Ectodermal cell (in vitro differentiated cells): ENCODE data around the gene C12orf50.
"Not testable (repeated sequence)": the region's sequence is repeated elsewhere in the genome, so short reads cannot be mapped to it uniquely, and the experiment has no call there.

Experiments
- H3K27ac ChIP-seq: 2 replicates; pipeline ENCODE4 v1.7.0; 2013; ENCODE audit warnings: mild to moderate bottlenecking, low read depth, low read length; ENCODE audit not compliant: insufficient read depth, poor library complexity, severe bottlenecking
- H3K27me3 ChIP-seq: 2 replicates; pipeline ENCODE4 v1.7.0; 2013; ENCODE audit warnings: mild to moderate bottlenecking, low read length; ENCODE audit not compliant: insufficient read depth, control insufficient read depth, poor library complexity, severe bottlenecking
- H3K36me3 ChIP-seq: one replicate; pipeline ENCODE4 v1.7.0; 2013; ENCODE audit warnings: low read length; ENCODE audit not compliant: control insufficient read depth, insufficient read depth
- H3K4me1 ChIP-seq: one replicate; pipeline ENCODE4 v1.7.0; 2013; ENCODE audit warnings: low read length; ENCODE audit not compliant: control insufficient read depth, insufficient read depth
- H3K4me3 ChIP-seq: 2 replicates; pipeline ENCODE4 v1.7.0; 2013; ENCODE audit warnings: low read depth, low read length, control low read depth; ENCODE audit not compliant: insufficient read depth
- H3K9me3 ChIP-seq: 2 replicates; pipeline ENCODE4 v1.7.0; 2013; ENCODE audit warnings: mild to moderate bottlenecking, low read length, moderate library complexity; ENCODE audit not compliant: control insufficient read depth
- WGBS, 2 experiments: methylation state at CpG; one replicate each; pipeline ENCODE4 v1.1.7; 2013; ENCODE audit warnings: missing lambda C conversion rate in 2 of 2; 5-methylcytosine and 5-hydroxymethylcytosine counted together

C12orf50 gene

GRCh38 chr12:87995581-87996178 is 33.5 kb downstream of the C12orf50 start:
- Histone ChIP-seq H3K27me3 (no peaks in the 10 kb centered on the region), H3K9me3 (no peaks in the 10 kb centered on the region), H3K4me1 (no peaks in the 10 kb centered on the region), H3K27ac (no peak overlapping the region), H3K4me3 (no peak overlapping the region), H3K36me3 (no peaks in the 10 kb centered on the region)
- 11 to 13% methylated on average over 8 of the region's 8 CpGs for WGBS, 2 experiments

GRCh38 chr12:87991483-87991882 is 37.7 kb downstream of the C12orf50 start:
- H3K36me3 ChIP-seq = no peaks in the 10 kb centered on the region
- no peaks in the 10 kb centered on the region for H3K9me3 ChIP-seq
- H3K4me3 ChIP-seq = no peak overlapping the region
- H3K27me3 ChIP-seq = no peaks in the 10 kb centered on the region
- H3K27ac ChIP-seq = no peak overlapping the region
- H3K4me1 ChIP-seq = no peaks in the 10 kb centered on the region

- Histone ChIP-seq H3K9me3 (no peaks in the 10 kb centered on the region), H3K27ac (no peak overlapping the region), H3K36me3 (no peaks in the 10 kb centered on the region), H3K27me3 (no peaks in the 10 kb centered on the region), H3K4me1 (no peaks in the 10 kb centered on the region), H3K4me3 (no peak overlapping the region)
- WGBS, 2 experiments = 92 to 97% methylated on average over 2 of the region's 2 CpGs
Observed at GRCh38 chr12:87988534-87988933, 40.7 kb downstream of the C12orf50 start.

- Histone ChIP-seq H3K4me1 (no peaks in the 10 kb centered on the region), H3K27me3 (no peaks in the 10 kb centered on the region), H3K36me3 (no peaks in the 10 kb centered on the region), H3K9me3 (no peaks in the 10 kb centered on the region), H3K4me3 (no peak overlapping the region), H3K27ac (no peak overlapping the region)
- WGBS, 2 experiments = 100% methylated on average over 1 of the region's 2 CpGs; no CpG with 5 or more reads in 1 of the 2 experiments
Observed at GRCh38 chr12:87985069-87985675, 44.0 kb downstream of the C12orf50 start.

- H3K27me3 ChIP-seq = no peaks in the 10 kb centered on the region
- WGBS, 2 experiments = 89 to 100% methylated on average over 1 of the region's 1 CpG
Observed at GRCh38 chr12:87982208-87982607, 47.0 kb downstream of the C12orf50 start.

GRCh38 chr12:87981495-87981894 is 47.7 kb downstream of the C12orf50 start:
- Histone ChIP-seq H3K27me3 (no peaks in the 10 kb centered on the region), H3K4me3 (no peak overlapping the region), H3K4me1 (no peaks in the 10 kb centered on the region), H3K36me3 (no peaks in the 10 kb centered on the region), H3K9me3 (no peaks in the 10 kb centered on the region), H3K27ac (no peak overlapping the region)
- 81 to 95% methylated on average over 1 of the region's 1 CpG for WGBS, 2 experiments

More at GRCh38 chr12:87982208-87982607, 47.0 kb downstream of the C12orf50 start:
- Histone ChIP-seq H3K4me1 (no peaks in the 10 kb centered on the region), H3K9me3 (no peaks in the 10 kb centered on the region), H3K27ac (no peak overlapping the region), H3K4me3 (no peak overlapping the region), H3K36me3 (no peaks in the 10 kb centered on the region)

GRCh38 chr12:87975879-87976278 is 53.3 kb downstream of the C12orf50 start:
- Histone ChIP-seq H3K9me3 (no peaks in the 10 kb centered on the region), H3K4me3 (no peak overlapping the region), H3K27me3 (no peaks in the 10 kb centered on the region), H3K27ac (no peak overlapping the region), H3K36me3 (no peaks in the 10 kb centered on the region), H3K4me1 (no peaks in the 10 kb centered on the region)
- WGBS, 2 experiments = 80 to 92% methylated on average over 1 to 2 of the region's 3 CpGs

GRCh38 chr12:87967871-87968270 is 61.3 kb downstream of the C12orf50 start:
- Histone ChIP-seq H3K27ac (no peak overlapping the region), H3K4me1 (no peaks in the 10 kb centered on the region), H3K4me3 (no peak overlapping the region), H3K36me3 (no peaks in the 10 kb centered on the region), H3K9me3 (no peaks in the 10 kb centered on the region), H3K27me3 (no peaks in the 10 kb centered on the region)

GRCh38 chr12:87960566-87960965 is 68.6 kb downstream of the C12orf50 start:
- 97 to 99% methylated on average over 2 of the region's 2 CpGs for WGBS, 2 experiments
- Histone ChIP-seq H3K27me3 (no peaks in the 10 kb centered on the region), H3K4me3 (no peak overlapping the region), H3K4me1 (no peaks in the 10 kb centered on the region), H3K9me3 (no peaks in the 10 kb centered on the region), H3K36me3 (no peaks in the 10 kb centered on the region), H3K27ac (no peak overlapping the region)

GRCh38 chr12:87954028-87954427 is 75.2 kb downstream of the C12orf50 start:
- not testable (repeated sequence) for H3K4me3 ChIP-seq, H3K36me3 ChIP-seq, H3K27ac ChIP-seq, H3K27me3 ChIP-seq, H3K9me3 ChIP-seq, H3K4me1 ChIP-seq
- WGBS, 2 experiments = 90 to 99% methylated on average over 7 of the region's 7 CpGs
